Activated CD4-positive, CD25-positive, alpha-beta regulatory T cell (primary cell): ENCODE data around the gene COL25A1.
"Not testable (repeated sequence)": the region's sequence is repeated elsewhere in the genome, so short reads cannot be mapped to it uniquely, and the experiment has no call there.

Source experiments
- DNase-seq, 4 experiments: peaks; one replicate each; lab custom pipeline; 2025; lab: John Stamatoyannopoulos, UW

COL25A1 gene

GRCh38 chr4:109049926-109050325 is 252.5 kb downstream of the COL25A1 start:
- DNase-seq = no peak

- DNase-seq = no peak
Observed at GRCh38 chr4:109046471-109047201, 255.8 kb downstream of the COL25A1 start.

GRCh38 chr4:109044431-109044830 is 258.0 kb downstream of the COL25A1 start:
- DNase-seq = no peak

- no peak for DNase-seq
Observed at GRCh38 chr4:109043286-109043685, 259.2 kb downstream of the COL25A1 start.

- no peak for DNase-seq
Observed at GRCh38 chr4:109041463-109042360, 260.7 kb downstream of the COL25A1 start.

GRCh38 chr4:109040441-109040840 is 262.0 kb downstream of the COL25A1 start:
- no peak for DNase-seq

- DNase-seq = no peak
Observed at GRCh38 chr4:109037026-109037425, 265.4 kb downstream of the COL25A1 start.

GRCh38 chr4:109033993-109034392 is 268.5 kb downstream of the COL25A1 start:
- DNase-seq = no peak

GRCh38 chr4:109032671-109033070 is 269.8 kb downstream of the COL25A1 start:
- DNase-seq = no peak

GRCh38 chr4:109029987-109030386 is 272.5 kb downstream of the COL25A1 start:
- DNase-seq = no peak

GRCh38 chr4:109027016-109027500 is 275.4 kb downstream of the COL25A1 start:
- DNase-seq = no peak

GRCh38 chr4:109026588-109026987 is 275.9 kb downstream of the COL25A1 start:
- DNase-seq = no peak

GRCh38 chr4:109025471-109026076 is 276.9 kb downstream of the COL25A1 start:
- no peak for DNase-seq

GRCh38 chr4:109022961-109023360 is 279.5 kb downstream of the COL25A1 start:
- no peak for DNase-seq

- DNase-seq = not testable (repeated sequence)
Observed at GRCh38 chr4:109021630-109022029, 280.8 kb downstream of the COL25A1 start.

- no peak for DNase-seq
Observed at GRCh38 chr4:109020861-109021260, 281.6 kb downstream of the COL25A1 start.

- no peak for DNase-seq
Observed at GRCh38 chr4:109016200-109016599, 286.3 kb downstream of the COL25A1 start.

GRCh38 chr4:109015413-109015810 is 287.0 kb downstream of the COL25A1 start:
- DNase-seq = no peak

GRCh38 chr4:109014593-109015412 is 287.7 kb downstream of the COL25A1 start:
- DNase-seq = no peak

- DNase-seq = no peak
Observed at GRCh38 chr4:109012286-109012880, 290.1 kb downstream of the COL25A1 start.
